Skeletal muscle tissue (tissue), 4 donors: ENCODE data around the gene TMEM53. TPM values are rescaled to one million over a fixed set of nuclear protein-coding genes. Genes with fewer than 3 reads are reported as not detected.

Experiments used
- H3K27ac ChIP-seq: one replicate; pipeline ENCODE4 v1.7.0; 2013; ENCODE audit warnings: mild to moderate bottlenecking, low read depth, low read length, inconsistent platforms
- H3K27me3 ChIP-seq, 3 donors: one replicate each; pipeline ENCODE4 v1.7.0; 2013; ENCODE audit warnings: low read length in 3 of 3; ENCODE audit not compliant: control insufficient read depth in 3 of 3, insufficient read depth in 3 of 3
- H3K36me3 ChIP-seq, 3 donors: one replicate each; pipeline ENCODE4 v1.7.0; 2013; ENCODE audit warnings: low read length in 3 of 3; ENCODE audit not compliant: control insufficient read depth in 3 of 3, insufficient read depth in 3 of 3
- H3K4me1 ChIP-seq, 3 donors: one replicate each; pipeline ENCODE4 v1.7.0; 2013; ENCODE audit warnings: low read length in 3 of 3, mild to moderate bottlenecking in 3 of 3; ENCODE audit not compliant: control insufficient read depth in 3 of 3, insufficient read depth in 3 of 3
- H3K4me3 ChIP-seq, 3 donors: one replicate each; pipeline ENCODE4 v1.7.0; 2013; ENCODE audit warnings: low read length in 3 of 3
- H3K9ac ChIP-seq, 3 donors: one replicate each; pipeline ENCODE4 v1.7.0; 2013; ENCODE audit warnings: low read length in 3 of 3, mild to moderate bottlenecking in 3 of 3, moderate library complexity in 2 of 3, low read depth in 1 of 3
- H3K9me3 ChIP-seq, 3 donors: one replicate each; pipeline ENCODE4 v1.7.0; 2013; ENCODE audit warnings: low read length in 3 of 3; ENCODE audit not compliant: control insufficient read depth in 3 of 3
- total RNA-seq: library from RNA; depleted of rRNA; stranded (reverse); fragments of >200 nt; gene quantifications from one replicate; pipeline ENCODE4 v1.2.3, GENCODE V29; 2014
- donor health status: Osteomylitis.

Gene TMEM53
- total RNA-seq, 1 donor from 2014 or later, result 3.1 TPM

- Histone ChIP-seq H3K4me1 (peaks cover 2 to 8% (median 3%) of the 10 kb centered on the region in 3 donors), H3K27me3 (no peaks in the 10 kb centered on the region), H3K9me3 (no peaks in the 10 kb centered on the region), H3K4me3 (no peak overlapping the region), H3K27ac (no peak overlapping the region), H3K9ac (peak overlapping the region in 2 of 3 donors; percentile 5 to 58), H3K36me3 (no peaks in the 10 kb centered on the region)
Observed at GRCh38 chr1:44714944-44715571, 40.8 kb upstream of the TMEM53 start.

GRCh38 chr1:44714532-44714931 is 40.3 kb upstream of the TMEM53 start:
- Histone ChIP-seq H3K4me1 (peaks cover 2 to 8% (median 3%) of the 10 kb centered on the region in 3 donors), H3K9ac (peak overlapping the region in 1 of 3 donors; percentile 58), H3K9me3 (no peaks in the 10 kb centered on the region), H3K36me3 (no peaks in the 10 kb centered on the region), H3K27me3 (no peaks in the 10 kb centered on the region), H3K27ac (no peak overlapping the region), H3K4me3 (no peak overlapping the region)

- peaks cover 2 to 9% (median 3%) of the 10 kb centered on the region in 3 donors for H3K4me1 ChIP-seq
- H3K27ac ChIP-seq, result no peak overlapping the region
- H3K9me3 ChIP-seq, result no peaks in the 10 kb centered on the region
- H3K9ac ChIP-seq, result peak overlapping the region in 1 of 3 donors; percentile 14
- no peaks in the 10 kb centered on the region for H3K27me3 ChIP-seq
- H3K4me3 ChIP-seq, result no peak overlapping the region
- no peaks in the 10 kb centered on the region for H3K36me3 ChIP-seq
Observed at GRCh38 chr1:44713321-44713781, 39.1 kb upstream of the TMEM53 start.

GRCh38 chr1:44707959-44708831 is 33.9 kb upstream of the TMEM53 start:
- no peak overlapping the region for H3K27ac ChIP-seq
- H3K9me3 ChIP-seq, result no peaks in the 10 kb centered on the region
- H3K36me3 ChIP-seq, result no peaks in the 10 kb centered on the region
- H3K27me3 ChIP-seq, result no peaks in the 10 kb centered on the region
- H3K9ac ChIP-seq, result no peak overlapping the region
- H3K4me3 ChIP-seq, result no peak overlapping the region
- H3K4me1 ChIP-seq, result peaks cover 0 to 6% (median 0%) of the 10 kb centered on the region in 3 donors

GRCh38 chr1:44707112-44707881 is 33.0 kb upstream of the TMEM53 start:
- Histone ChIP-seq H3K27me3 (no peaks in the 10 kb centered on the region), H3K9me3 (no peaks in the 10 kb centered on the region), H3K27ac (no peak overlapping the region), H3K36me3 (no peaks in the 10 kb centered on the region), H3K4me3 (no peak overlapping the region), H3K9ac (no peak overlapping the region), H3K4me1 (peaks cover 0 to 4% (median 0%) of the 10 kb centered on the region in 3 donors)

GRCh38 chr1:44705938-44706337 is 31.7 kb upstream of the TMEM53 start:
- no peaks in the 10 kb centered on the region for H3K9me3 ChIP-seq
- H3K36me3 ChIP-seq, result no peaks in the 10 kb centered on the region
- no peak overlapping the region for H3K27ac ChIP-seq
- no peak overlapping the region for H3K9ac ChIP-seq
- no peak overlapping the region for H3K4me3 ChIP-seq
- peaks cover 0 to 4% (median 0%) of the 10 kb centered on the region in 3 donors for H3K4me1 ChIP-seq
- H3K27me3 ChIP-seq, result no peaks in the 10 kb centered on the region

GRCh38 chr1:44705470-44705869 is 31.2 kb upstream of the TMEM53 start:
- Histone ChIP-seq H3K27me3 (no peaks in the 10 kb centered on the region), H3K36me3 (no peaks in the 10 kb centered on the region), H3K4me1 (peaks cover 0 to 4% (median 0%) of the 10 kb centered on the region in 3 donors), H3K9me3 (no peaks in the 10 kb centered on the region), H3K27ac (no peak overlapping the region), H3K4me3 (no peak overlapping the region), H3K9ac (no peak overlapping the region)

- Histone ChIP-seq H3K27ac (no peak overlapping the region), H3K36me3 (no peaks in the 10 kb centered on the region), H3K9ac (no peak overlapping the region), H3K4me1 (no peaks in the 10 kb centered on the region), H3K9me3 (no peaks in the 10 kb centered on the region), H3K4me3 (no peak overlapping the region), H3K27me3 (no peaks in the 10 kb centered on the region)
Observed at GRCh38 chr1:44701141-44701573, 26.9 kb upstream of the TMEM53 start.

- Histone ChIP-seq H3K27ac (no peak overlapping the region), H3K36me3 (no peaks in the 10 kb centered on the region), H3K27me3 (no peaks in the 10 kb centered on the region), H3K4me1 (no peaks in the 10 kb centered on the region), H3K9ac (no peak overlapping the region), H3K9me3 (no peaks in the 10 kb centered on the region), H3K4me3 (no peak overlapping the region)
Observed at GRCh38 chr1:44700573-44700972, 26.3 kb upstream of the TMEM53 start.
